Measurements from ENCODE around the gene KCND3. TPM values are rescaled to one million over a fixed set of nuclear protein-coding genes. Genes with fewer than 3 reads are reported as not detected.

The KCND3 gene
- total RNA-seq, 4 donors from 2014 or later: 1.8 to 5.3 (median 4.2) TPM

- Histone ChIP-seq H3K27ac (no peak overlapping the region), H3K36me3 (no peaks in the 10 kb centered on the region), H3K9me3 (no peaks in the 10 kb centered on the region), H3K4me1 (no peaks in the 10 kb centered on the region), H3K4me3 (replicated peaks in 1 of 3) (no peak overlapping the region), H3K27me3 (no peaks in the 10 kb centered on the region)
- intact Hi-C loops (cut with DNase I): no loop called here
- DNase-seq: no peak
- 95% methylated on average over 2 of the region's 2 CpGs for WGBS, 2 donors
- TF ChIP-seq, protein P1, sequence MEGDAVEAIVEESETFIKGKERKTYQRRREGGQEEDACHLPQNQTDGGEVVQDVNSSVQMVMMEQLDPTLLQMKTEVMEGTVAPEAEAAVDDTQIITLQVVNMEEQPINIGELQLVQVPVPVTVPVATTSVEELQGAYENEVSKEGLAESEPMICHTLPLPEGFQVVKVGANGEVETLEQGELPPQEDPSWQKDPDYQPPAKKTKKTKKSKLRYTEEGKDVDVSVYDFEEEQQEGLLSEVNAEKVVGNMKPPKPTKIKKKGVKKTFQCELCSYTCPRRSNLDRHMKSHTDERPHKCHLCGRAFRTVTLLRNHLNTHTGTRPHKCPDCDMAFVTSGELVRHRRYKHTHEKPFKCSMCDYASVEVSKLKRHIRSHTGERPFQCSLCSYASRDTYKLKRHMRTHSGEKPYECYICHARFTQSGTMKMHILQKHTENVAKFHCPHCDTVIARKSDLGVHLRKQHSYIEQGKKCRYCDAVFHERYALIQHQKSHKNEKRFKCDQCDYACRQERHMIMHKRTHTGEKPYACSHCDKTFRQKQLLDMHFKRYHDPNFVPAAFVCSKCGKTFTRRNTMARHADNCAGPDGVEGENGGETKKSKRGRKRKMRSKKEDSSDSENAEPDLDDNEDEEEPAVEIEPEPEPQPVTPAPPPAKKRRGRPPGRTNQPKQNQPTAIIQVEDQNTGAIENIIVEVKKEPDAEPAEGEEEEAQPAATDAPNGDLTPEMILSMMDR (IDR thresholded peaks at IDR 0.05): no peak
- no peak for TF ChIP-seq POLR2A (IDR thresholded peaks at IDR 0.05)
Measured at GRCh38 chr1:111841746-111842145, 147.7 kb downstream of the KCND3 start.

DNA sequence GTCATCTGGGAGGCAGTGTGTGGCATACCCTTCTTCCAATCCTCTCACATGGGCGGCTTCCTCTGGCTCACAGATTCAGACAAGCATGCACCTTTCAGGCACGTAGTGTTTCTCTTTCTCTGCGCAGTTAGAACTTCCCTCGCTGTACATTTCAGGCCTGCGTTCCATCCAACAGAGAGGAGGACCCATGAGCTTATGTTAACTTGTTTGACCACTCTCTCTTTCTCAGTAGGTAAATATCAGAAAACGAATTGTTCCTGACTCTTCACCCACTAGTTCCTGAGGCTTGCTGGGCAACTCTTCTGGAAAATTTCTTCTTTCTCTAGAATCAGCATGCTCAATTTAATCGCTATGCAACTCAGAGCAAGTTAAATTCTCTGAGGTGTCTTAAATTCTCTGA lies 148.3 kb downstream of the KCND3 start:
- H3K27ac ChIP-seq: no peak overlapping the region
- H3K36me3 ChIP-seq: no peaks in the 10 kb centered on the region
- no peak overlapping the region for H3K4me3 ChIP-seq (replicated peaks in 1 of 3)
- H3K27me3 ChIP-seq: no peaks in the 10 kb centered on the region
- WGBS, 2 donors: 86 to 91% methylated on average over 7 of the region's 7 CpGs
- H3K9me3 ChIP-seq: no peaks in the 10 kb centered on the region
- no peak for TF ChIP-seq POLR2A (IDR thresholded peaks at IDR 0.05)
- TF ChIP-seq, protein P1 (IDR thresholded peaks at IDR 0.05): no peak
- intact Hi-C loops (cut with DNase I): no loop called here
- no peak for DNase-seq
- H3K4me1 ChIP-seq: no peaks in the 10 kb centered on the region

- Histone ChIP-seq H3K27me3 (no peaks in the 10 kb centered on the region), H3K4me1 (no peaks in the 10 kb centered on the region), H3K36me3 (no peaks in the 10 kb centered on the region), H3K9me3 (no peaks in the 10 kb centered on the region), H3K27ac (no peak overlapping the region), H3K4me3 (replicated peaks in 1 of 3) (no peak overlapping the region)
- intact Hi-C loops (cut with DNase I): no loop called here
- no peak for DNase-seq
- TF ChIP-seq POLR2A (IDR thresholded peaks at IDR 0.05): no peak
- TF ChIP-seq, protein P1 (IDR thresholded peaks at IDR 0.05): no peak
- 67% methylated on average over 7 of the region's 7 CpGs for WGBS, 2 donors
Measured at GRCh38 chr1:111837393-111837792, 152.1 kb downstream of the KCND3 start.

- no peak for TF ChIP-seq POLR2A (IDR thresholded peaks at IDR 0.05)
- TF ChIP-seq, protein P1 (IDR thresholded peaks at IDR 0.05): no peak
- H3K27me3 ChIP-seq: no peaks in the 10 kb centered on the region
Measured at GRCh38 chr1:111836111-111836510, 153.4 kb downstream of the KCND3 start.

GRCh38 chr1:111835514-111835913 lies 154.0 kb downstream of the KCND3 start:
- H3K27me3 ChIP-seq: no peaks in the 10 kb centered on the region
- DNase-seq: no peak
- no peaks in the 10 kb centered on the region for H3K36me3 ChIP-seq
- TF ChIP-seq POLR2A (IDR thresholded peaks at IDR 0.05): no peak
- TF ChIP-seq, protein P1 (IDR thresholded peaks at IDR 0.05): no peak
- H3K4me1 ChIP-seq: no peaks in the 10 kb centered on the region
- H3K27ac ChIP-seq: no peak overlapping the region
- 85 to 92% methylated on average over 3 of the region's 3 CpGs for WGBS, 2 donors
- no peaks in the 10 kb centered on the region for H3K9me3 ChIP-seq
- no peak overlapping the region for H3K4me3 ChIP-seq (replicated peaks in 1 of 3)
- intact Hi-C loops (cut with DNase I): no loop called here

More at GRCh38 chr1:111836111-111836510, 153.4 kb downstream of the KCND3 start:
- Histone ChIP-seq H3K36me3 (no peaks in the 10 kb centered on the region), H3K4me1 (no peaks in the 10 kb centered on the region), H3K27ac (no peak overlapping the region), H3K4me3 (replicated peaks in 1 of 3) (no peak overlapping the region), H3K9me3 (no peaks in the 10 kb centered on the region)
- DNase-seq: no peak
- 95 to 96% methylated on average over 7 of the region's 7 CpGs for whole genome bisulfite sequencing, 2 donors
- intact Hi-C loops (cut with DNase I): no loop called here

All from thyroid gland (tissue), 4 donors.